Measurements from ENCODE around the gene SERTAD2. TPM values are rescaled to one million over a fixed set of nuclear protein-coding genes. Genes with fewer than 3 reads are reported as not detected.

The SERTAD2 gene
- total RNA-seq, 1 donor from 2014 or later = 42.2 TPM

DNA sequence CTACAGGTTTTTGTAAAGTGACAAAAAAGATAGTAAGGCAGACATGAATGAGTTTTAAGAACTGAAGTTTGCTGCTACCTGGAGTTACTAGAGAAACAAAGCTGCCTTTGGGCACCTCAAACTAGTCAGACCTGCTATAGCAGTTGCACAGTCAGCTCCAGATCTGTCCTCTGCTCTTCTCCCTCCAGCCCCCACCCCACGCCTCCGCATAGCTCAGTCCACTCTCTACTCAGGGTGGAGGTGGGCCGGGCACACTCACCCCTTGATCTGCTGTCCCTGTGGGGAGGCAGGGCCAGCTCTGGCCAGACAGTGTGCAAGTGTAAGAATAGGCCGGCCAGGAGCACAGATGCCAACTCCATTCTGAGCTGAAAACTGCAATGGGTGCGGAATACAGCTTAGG lies 4.1 kb downstream of the SERTAD2 start:
- no peak for TF ChIP-seq EZH2 (IDR thresholded peaks at IDR 0.05; ENCODE audit: insufficient read depth, low read length)
- TF ChIP-seq, protein P1, sequence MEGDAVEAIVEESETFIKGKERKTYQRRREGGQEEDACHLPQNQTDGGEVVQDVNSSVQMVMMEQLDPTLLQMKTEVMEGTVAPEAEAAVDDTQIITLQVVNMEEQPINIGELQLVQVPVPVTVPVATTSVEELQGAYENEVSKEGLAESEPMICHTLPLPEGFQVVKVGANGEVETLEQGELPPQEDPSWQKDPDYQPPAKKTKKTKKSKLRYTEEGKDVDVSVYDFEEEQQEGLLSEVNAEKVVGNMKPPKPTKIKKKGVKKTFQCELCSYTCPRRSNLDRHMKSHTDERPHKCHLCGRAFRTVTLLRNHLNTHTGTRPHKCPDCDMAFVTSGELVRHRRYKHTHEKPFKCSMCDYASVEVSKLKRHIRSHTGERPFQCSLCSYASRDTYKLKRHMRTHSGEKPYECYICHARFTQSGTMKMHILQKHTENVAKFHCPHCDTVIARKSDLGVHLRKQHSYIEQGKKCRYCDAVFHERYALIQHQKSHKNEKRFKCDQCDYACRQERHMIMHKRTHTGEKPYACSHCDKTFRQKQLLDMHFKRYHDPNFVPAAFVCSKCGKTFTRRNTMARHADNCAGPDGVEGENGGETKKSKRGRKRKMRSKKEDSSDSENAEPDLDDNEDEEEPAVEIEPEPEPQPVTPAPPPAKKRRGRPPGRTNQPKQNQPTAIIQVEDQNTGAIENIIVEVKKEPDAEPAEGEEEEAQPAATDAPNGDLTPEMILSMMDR (IDR thresholded peaks at IDR 0.05; ENCODE audit: insufficient read depth, low read depth, low read length) = no peak
- DNase-seq (ENCODE audit: low read depth) = no peak
- Histone ChIP-seq H3K36me3 (ENCODE audit: insufficient read depth, low read length) (no peaks in the 10 kb centered on the region), H3K79me2 (ENCODE audit: insufficient read depth, low read length) (peaks cover 85% of the 10 kb centered on the region), H2AFZ (ENCODE audit: low read depth, low read length) (no peak overlapping the region), H3K9me3 (ENCODE audit: insufficient read depth, low read depth, low read length) (no peaks in the 10 kb centered on the region), H3K4me1 (ENCODE audit: insufficient read depth, low read length) (peaks cover 35% of the 10 kb centered on the region), H3K4me3 (ENCODE audit: insufficient read depth, low read depth, low read length) (no peak overlapping the region), H3K27ac (ENCODE audit: low read depth, low read length) (no peak overlapping the region), H3K4me2 (ENCODE audit: low read length) (peak overlapping the region; percentile 39), H3K9ac (ENCODE audit: low read length) (no peak overlapping the region), H4K20me1 (ENCODE audit: insufficient read depth, low read length) (peaks cover 59% of the 10 kb centered on the region), H3K27me3 (ENCODE audit: insufficient read depth, low read length) (no peaks in the 10 kb centered on the region)
- no peaks in the 10 kb centered on the region for H3K9me3 Mint-ChIP-seq (ENCODE audit: unreplicated experiment)
- H3K36me3 Mint-ChIP-seq (ENCODE audit: low read depth, unreplicated experiment) = peaks cover 1% of the 10 kb centered on the region
- peak overlapping the region; percentile 69 for H3K27ac Mint-ChIP-seq (ENCODE audit: unreplicated experiment)
- H3K4me3 Mint-ChIP-seq (ENCODE audit: unreplicated experiment) = peak overlapping the region; percentile 78
- H3K27me3 Mint-ChIP-seq (ENCODE audit: low read depth, unreplicated experiment) = no peaks in the 10 kb centered on the region
- FAIRE-seq = no peak
- peaks cover 49% of the 10 kb centered on the region for H3K4me1 Mint-ChIP-seq (ENCODE audit: low read depth, unreplicated experiment)

DNA sequence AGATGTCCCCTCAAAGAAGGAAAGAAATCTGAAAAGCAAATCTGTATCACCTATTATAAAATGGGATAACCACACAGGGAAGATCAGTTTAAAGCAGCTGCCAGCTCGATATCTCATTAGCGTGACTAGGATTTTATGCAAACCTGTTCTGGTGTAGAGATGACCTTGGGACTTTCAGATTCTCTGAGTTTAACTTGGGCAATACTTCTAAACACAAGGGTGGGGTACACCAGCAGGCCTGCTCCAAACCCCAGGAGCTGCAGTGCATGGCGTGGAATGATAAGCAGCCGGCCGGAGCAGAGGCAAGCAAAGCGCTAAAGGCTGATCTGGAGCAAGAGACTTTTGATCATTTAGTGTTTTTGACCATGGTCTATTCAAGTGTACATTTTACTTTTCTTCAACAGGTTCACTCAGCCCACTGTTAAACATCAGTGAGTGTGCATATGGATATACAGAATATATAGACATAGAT lies 4.7 kb downstream of the SERTAD2 start:
- Histone ChIP-seq H2AFZ (ENCODE audit: low read depth, low read length) (no peak overlapping the region), H3K4me2 (ENCODE audit: low read length) (no peak overlapping the region)

More for the DNA sequence above, 4.7 kb downstream of the SERTAD2 start:
- H3K27ac Mint-ChIP-seq (ENCODE audit: unreplicated experiment) = peak overlapping the region; percentile 82
- H3K9ac ChIP-seq (ENCODE audit: low read length) = no peak overlapping the region
- H3K79me2 ChIP-seq (ENCODE audit: insufficient read depth, low read length) = peaks cover 90% of the 10 kb centered on the region
- DNase-seq (ENCODE audit: low read depth) (no peak), FAIRE-seq (peak; percentile 17)
- H3K4me1 Mint-ChIP-seq (ENCODE audit: low read depth, unreplicated experiment) = peaks cover 54% of the 10 kb centered on the region
- H3K9me3 ChIP-seq (ENCODE audit: insufficient read depth, low read depth, low read length) = no peaks in the 10 kb centered on the region
- H3K9me3 Mint-ChIP-seq (ENCODE audit: unreplicated experiment) = no peaks in the 10 kb centered on the region
- no peak overlapping the region for H3K4me3 ChIP-seq (ENCODE audit: insufficient read depth, low read depth, low read length)
- no peak overlapping the region for H3K27ac ChIP-seq (ENCODE audit: low read depth, low read length)
- H3K36me3 Mint-ChIP-seq (ENCODE audit: low read depth, unreplicated experiment) = peaks cover 1% of the 10 kb centered on the region
- H3K36me3 ChIP-seq (ENCODE audit: insufficient read depth, low read length) = no peaks in the 10 kb centered on the region
- H4K20me1 ChIP-seq (ENCODE audit: insufficient read depth, low read length) = peaks cover 64% of the 10 kb centered on the region
- peak overlapping the region; percentile 56 for H3K4me3 Mint-ChIP-seq (ENCODE audit: unreplicated experiment)
- TF ChIP-seq EZH2 (IDR thresholded peaks at IDR 0.05; ENCODE audit: insufficient read depth, low read length) = no peak
- TF ChIP-seq, protein P1 (IDR thresholded peaks at IDR 0.05; ENCODE audit: insufficient read depth, low read depth, low read length) = no peak
- peaks cover 39% of the 10 kb centered on the region for H3K4me1 ChIP-seq (ENCODE audit: insufficient read depth, low read length)
- H3K27me3 ChIP-seq (ENCODE audit: insufficient read depth, low read length) = no peaks in the 10 kb centered on the region
- H3K27me3 Mint-ChIP-seq (ENCODE audit: low read depth, unreplicated experiment) = no peaks in the 10 kb centered on the region

Measured in astrocyte (in vitro differentiated cells and primary cell).